ENCODE measurements around the gene RAB3IP. TPM values are rescaled to one million over a fixed set of nuclear protein-coding genes. Genes with fewer than 3 reads are reported as not detected.
A peak's percentile ranks its signal among the peaks of the same experiment; 100 is the strongest.

RAB3IP gene
- 7.8 and 10.7 TPM in 2 replicates for total RNA-seq

- peak; percentile 83 to 88 for DNase-seq (ENCODE audit: low read depth in 2 of 2)
Observed at GRCh38 chr12:69738351-69739286, at the start of gene RAB3IP. RAB3IP (plus strand) TSS chr12:69738860; CDS start chr12:69755409, 16,549 bp downstream.

GRCh38 chr12:69689638-69690037 is 49.0 kb upstream of the RAB3IP start:
- peak in 1 of 2 donors; percentile 11 for DNase-seq (ENCODE audit: low read depth in 2 of 2)

- peak in 1 of 2 donors; percentile 10 for DNase-seq (ENCODE audit: low read depth in 2 of 2)
Observed at GRCh38 chr12:69694123-69694522, 44.5 kb upstream of the RAB3IP start.

GRCh38 chr12:69698054-69698453 is 40.6 kb upstream of the RAB3IP start:
- no peak for DNase-seq (ENCODE audit: low read depth in 2 of 2)

- no peak for DNase-seq (ENCODE audit: low read depth in 2 of 2)
Observed at GRCh38 chr12:69698769-69699540, 39.7 kb upstream of the RAB3IP start, which contains the start of gene BEST3. BEST3 (minus strand) TSS chr12:69699303; CDS start chr12:69697798, 1,505 bp downstream.

- no peak for DNase-seq (ENCODE audit: low read depth in 2 of 2)
Observed at GRCh38 chr12:69701826-69702225, 36.8 kb upstream of the RAB3IP start.

- DNase-seq (ENCODE audit: low read depth in 2 of 2): no peak
Observed at GRCh38 chr12:69703146-69703642, 35.5 kb upstream of the RAB3IP start.

- DNase-seq (ENCODE audit: low read depth in 2 of 2): no peak
Observed at GRCh38 chr12:69704357-69704756, 34.3 kb upstream of the RAB3IP start.

GRCh38 chr12:69708649-69709048 is 30.0 kb upstream of the RAB3IP start:
- DNase-seq (ENCODE audit: low read depth in 2 of 2): no peak

- no peak for DNase-seq (ENCODE audit: low read depth in 2 of 2)
Observed at GRCh38 chr12:69712826-69713225, 25.8 kb upstream of the RAB3IP start.

- no peak for DNase-seq (ENCODE audit: low read depth in 2 of 2)
Observed at GRCh38 chr12:69714542-69714941, 24.1 kb upstream of the RAB3IP start.

- DNase-seq (ENCODE audit: low read depth in 2 of 2): no peak
Observed at GRCh38 chr12:69719336-69720316, 19.0 kb upstream of the RAB3IP start.

- no peak for DNase-seq (ENCODE audit: low read depth in 2 of 2)
Observed at GRCh38 chr12:69720750-69721149, 17.9 kb upstream of the RAB3IP start.

- no peak for DNase-seq (ENCODE audit: low read depth in 2 of 2)
Observed at GRCh38 chr12:69726922-69727321, 11.7 kb upstream of the RAB3IP start.

GRCh38 chr12:69732088-69732487 is 6.6 kb upstream of the RAB3IP start:
- no peak for DNase-seq (ENCODE audit: low read depth in 2 of 2)

- no peak for DNase-seq (ENCODE audit: low read depth in 2 of 2)
Observed at GRCh38 chr12:69733638-69734037, 5.0 kb upstream of the RAB3IP start.

- DNase-seq (ENCODE audit: low read depth in 2 of 2): peak; percentile 47 to 53
Observed at GRCh38 chr12:69739287-69740191, 879 bp downstream of the RAB3IP start.

GRCh38 chr12:69744109-69744508 is 5.4 kb downstream of the RAB3IP start:
- DNase-seq (ENCODE audit: low read depth in 2 of 2): no peak

GRCh38 chr12:69751476-69751875 is 12.8 kb downstream of the RAB3IP start:
- no peak for DNase-seq (ENCODE audit: low read depth in 2 of 2)

GRCh38 chr12:69755302-69755701 is 16.6 kb downstream of the RAB3IP start:
- no peak for DNase-seq (ENCODE audit: low read depth in 2 of 2)

Data from lung microvascular endothelial cell (primary cell).